Transverse colon (tissue), 4 donors: ENCODE results near the gene SMCO2.

Experiments
- POLR2AphosphoS5 ChIP-seq, 3 donors: sonication (generic); formaldehyde crosslinking; IDR thresholded peaks; one replicate each; pipeline ENCODE4 v1.6.1; 2016; ENCODE audit warnings: antibody characterized with exemption in 3 of 3
- TF ChIP-seq, protein P1 (sequence below), 5 experiments: fragments of 200-600 bp in 3 of 5; fragments of 450-650 bp in 2 of 5; sonication (generic) in 3 of 5; IDR thresholded peaks; 1 replicate in 2 of 5; 2 replicates in 3 of 5; pipeline ENCODE4 v1.5.1; 2016 to 2017; ENCODE audit warnings: antibody characterized with exemption in 5 of 5, inconsistent platforms in 3 of 5, mild to moderate bottlenecking in 2 of 5, moderate library complexity in 1 of 5

DNA sequence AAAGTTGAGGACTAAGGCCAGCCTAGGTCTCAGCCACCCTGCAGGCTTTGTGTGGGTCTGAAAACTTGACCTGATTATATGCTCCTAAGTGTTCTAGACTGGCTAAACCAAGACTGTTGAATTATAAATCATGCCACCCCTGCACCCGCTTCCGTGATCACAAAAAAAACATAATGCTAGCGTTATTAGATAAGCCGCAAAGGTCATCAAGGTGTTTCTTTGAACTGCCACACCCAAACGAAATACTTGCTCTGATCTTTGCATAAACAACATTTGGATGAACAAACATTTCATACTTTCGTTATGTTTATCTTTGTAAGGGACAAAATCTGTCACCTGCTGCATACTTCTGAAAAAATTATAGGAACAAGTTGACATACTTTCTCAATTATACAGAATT lies 2.5 kb downstream of the SMCO2 start:
- TF ChIP-seq, protein P1, sequence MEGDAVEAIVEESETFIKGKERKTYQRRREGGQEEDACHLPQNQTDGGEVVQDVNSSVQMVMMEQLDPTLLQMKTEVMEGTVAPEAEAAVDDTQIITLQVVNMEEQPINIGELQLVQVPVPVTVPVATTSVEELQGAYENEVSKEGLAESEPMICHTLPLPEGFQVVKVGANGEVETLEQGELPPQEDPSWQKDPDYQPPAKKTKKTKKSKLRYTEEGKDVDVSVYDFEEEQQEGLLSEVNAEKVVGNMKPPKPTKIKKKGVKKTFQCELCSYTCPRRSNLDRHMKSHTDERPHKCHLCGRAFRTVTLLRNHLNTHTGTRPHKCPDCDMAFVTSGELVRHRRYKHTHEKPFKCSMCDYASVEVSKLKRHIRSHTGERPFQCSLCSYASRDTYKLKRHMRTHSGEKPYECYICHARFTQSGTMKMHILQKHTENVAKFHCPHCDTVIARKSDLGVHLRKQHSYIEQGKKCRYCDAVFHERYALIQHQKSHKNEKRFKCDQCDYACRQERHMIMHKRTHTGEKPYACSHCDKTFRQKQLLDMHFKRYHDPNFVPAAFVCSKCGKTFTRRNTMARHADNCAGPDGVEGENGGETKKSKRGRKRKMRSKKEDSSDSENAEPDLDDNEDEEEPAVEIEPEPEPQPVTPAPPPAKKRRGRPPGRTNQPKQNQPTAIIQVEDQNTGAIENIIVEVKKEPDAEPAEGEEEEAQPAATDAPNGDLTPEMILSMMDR (IDR thresholded peaks at IDR 0.05), result no peak
- no peak for TF ChIP-seq POLR2AphosphoS5 (IDR thresholded peaks at IDR 0.05)
